ENCODE data around the gene BABAM1.

- no peak for TF ChIP-seq POLR2AphosphoS5 (IDR thresholded peaks at IDR 0.05; ENCODE audit: low read depth, low read length)
- no peak for TF ChIP-seq POLR2A (IDR thresholded peaks at IDR 0.05; ENCODE audit: low read depth, low read length)
Observed at GRCh38 chr19:17289489-17289888, 22.2 kb downstream of the BABAM1 start.
